ENCODE data around the gene OR2H1. TPM values are rescaled to one million over a fixed set of nuclear protein-coding genes. Genes with fewer than 3 reads are reported as not detected.

OR2H1 gene
- total RNA-seq, 1 donor from 2014 or later, result not detected

- Mint-ChIP-seq H3K4me1 (ENCODE audit: unreplicated experiment) (peaks cover under 1% of the 10 kb centered on the region), H3K27me3 (peaks cover 6% of the 10 kb centered on the region), H3K36me3 (no peaks in the 10 kb centered on the region), H3K9me3 (no peaks in the 10 kb centered on the region), H3K4me3 (no peak overlapping the region), H3K27ac (no peak overlapping the region)
- no peak for DNase-seq (ENCODE audit: extremely low spot score, unreplicated experiment)
- no peak for TF ChIP-seq CTCF (conservative IDR thresholded peaks at IDR 0.05)
These were observed 48.0 kb downstream of the OR2H1 start for GRCh38 chr6:29504961-29505360.

GRCh38 chr6:29505808-29506207, 48.9 kb downstream of the OR2H1 start:
- Mint-ChIP-seq H3K27ac (no peak overlapping the region), H3K4me1 (ENCODE audit: unreplicated experiment) (peaks cover 6% of the 10 kb centered on the region), H3K9me3 (no peaks in the 10 kb centered on the region), H3K27me3 (peaks cover 6% of the 10 kb centered on the region), H3K4me3 (no peak overlapping the region), H3K36me3 (no peaks in the 10 kb centered on the region)
- no peak for DNase-seq (ENCODE audit: extremely low spot score, unreplicated experiment)
- TF ChIP-seq CTCF (conservative IDR thresholded peaks at IDR 0.05), result no peak

- no peak for DNase-seq (ENCODE audit: extremely low spot score, unreplicated experiment)
- no peak overlapping the region for H3K4me3 Mint-ChIP-seq
- H3K27me3 Mint-ChIP-seq, result peaks cover 6% of the 10 kb centered on the region
- no peak overlapping the region for H3K27ac Mint-ChIP-seq
- H3K9me3 Mint-ChIP-seq, result no peaks in the 10 kb centered on the region
- H3K36me3 Mint-ChIP-seq, result no peaks in the 10 kb centered on the region
- no peak for TF ChIP-seq CTCF (conservative IDR thresholded peaks at IDR 0.05)
- H3K4me1 Mint-ChIP-seq (ENCODE audit: unreplicated experiment), result peaks cover 7% of the 10 kb centered on the region
These were observed 49.6 kb downstream of the OR2H1 start for GRCh38 chr6:29506446-29507067.

GRCh38 chr6:29507319-29507718, 50.4 kb downstream of the OR2H1 start:
- H3K27ac Mint-ChIP-seq, result no peak overlapping the region
- DNase-seq (ENCODE audit: extremely low spot score, unreplicated experiment), result no peak

GRCh38 chr6:29509239-29509638, 52.3 kb downstream of the OR2H1 start:
- Mint-ChIP-seq H3K9me3 (no peaks in the 10 kb centered on the region), H3K27me3 (peaks cover 6% of the 10 kb centered on the region), H3K4me3 (no peak overlapping the region), H3K36me3 (no peaks in the 10 kb centered on the region), H3K4me1 (ENCODE audit: unreplicated experiment) (peaks cover 7% of the 10 kb centered on the region), H3K27ac (no peak overlapping the region)
- DNase-seq (ENCODE audit: extremely low spot score, unreplicated experiment), result no peak
- TF ChIP-seq CTCF (conservative IDR thresholded peaks at IDR 0.05), result no peak

More at GRCh38 chr6:29507319-29507718, 50.4 kb downstream of the OR2H1 start:
- Mint-ChIP-seq H3K36me3 (no peaks in the 10 kb centered on the region), H3K9me3 (no peaks in the 10 kb centered on the region), H3K4me3 (no peak overlapping the region), H3K27me3 (peaks cover 6% of the 10 kb centered on the region), H3K4me1 (ENCODE audit: unreplicated experiment) (peaks cover 7% of the 10 kb centered on the region)
- no peak for TF ChIP-seq CTCF (conservative IDR thresholded peaks at IDR 0.05)

Data from type B pancreatic cell (in vitro differentiated cells).